Hematopoietic multipotent progenitor cell treated with erythropoietin and hydrocortisone succinate and interleukin-3 and kit ligand, for 15 days (in vitro differentiated cells): ENCODE measurements around the gene CBLIF.
"Not testable (repeated sequence)": the region's sequence is repeated elsewhere in the genome, so short reads cannot be mapped to it uniquely, and the experiment has no call there.

Experiments
- DNase-seq: peaks from one replicate; pipeline ENCODE4 v3.0.0-alpha.2; 2015; ENCODE audit warnings: low spot score

The CBLIF gene

DNA sequence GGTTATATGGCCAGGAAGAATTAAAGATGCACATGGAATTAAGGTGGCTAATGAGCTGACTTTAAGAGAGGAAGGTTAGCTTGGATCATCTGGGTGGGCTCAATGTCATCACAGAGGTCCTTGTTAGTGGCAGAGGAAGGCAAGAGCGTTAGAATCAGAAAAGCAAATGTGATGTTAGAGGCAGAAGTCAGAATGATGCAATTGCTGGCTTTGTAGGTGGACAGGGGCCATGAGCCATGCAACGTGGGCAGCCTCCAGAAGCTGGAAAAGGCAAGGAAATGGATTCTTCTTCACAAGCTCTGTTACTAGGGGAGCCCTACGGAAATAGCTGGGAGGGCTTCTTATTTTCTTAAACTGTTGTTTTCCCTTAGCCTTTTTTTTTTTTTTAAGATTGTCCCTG, 2.3 kb upstream of the CBLIF start:
- DNase-seq, result no peak

DNA sequence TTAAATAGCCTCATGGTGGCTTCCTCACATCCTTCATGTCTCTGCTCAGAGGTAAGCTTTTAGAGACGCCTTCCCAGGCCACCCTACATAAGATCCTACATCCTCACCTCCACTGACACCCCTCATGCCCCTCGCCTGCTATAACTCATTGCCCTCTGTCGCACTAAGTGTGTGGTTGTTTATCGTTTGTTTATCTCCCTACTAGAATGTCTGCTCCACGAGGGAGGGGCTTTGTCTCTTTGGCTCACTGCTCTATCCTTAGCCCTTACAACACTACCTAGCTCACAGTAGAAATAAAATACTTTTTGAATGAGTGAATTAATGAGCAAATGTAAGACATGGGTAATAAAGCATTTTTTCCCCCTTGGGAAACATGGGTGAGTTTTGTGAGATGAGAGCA, 1.3 kb upstream of the CBLIF start:
- DNase-seq, result no peak

DNA sequence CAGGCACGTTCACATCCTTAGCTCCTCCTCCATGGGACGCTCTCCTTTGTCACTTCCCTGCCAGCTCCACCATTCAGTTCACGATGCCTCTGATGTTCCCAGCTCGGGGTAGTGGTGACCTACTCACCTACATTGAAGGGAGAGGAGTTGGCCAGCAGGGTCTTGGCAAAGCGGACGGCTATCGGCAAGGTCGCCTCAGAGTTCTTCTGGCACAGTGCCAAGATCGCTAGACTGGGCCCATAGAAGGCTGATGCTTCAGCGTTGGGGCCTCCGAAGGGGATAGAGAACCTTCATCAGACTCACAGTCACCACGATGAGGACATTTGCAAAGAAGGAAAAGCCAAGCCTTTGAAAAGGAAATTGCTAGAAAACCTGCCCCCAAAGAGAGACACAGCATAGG, 3.0 kb downstream of the CBLIF start:
- no peak for DNase-seq

DNA sequence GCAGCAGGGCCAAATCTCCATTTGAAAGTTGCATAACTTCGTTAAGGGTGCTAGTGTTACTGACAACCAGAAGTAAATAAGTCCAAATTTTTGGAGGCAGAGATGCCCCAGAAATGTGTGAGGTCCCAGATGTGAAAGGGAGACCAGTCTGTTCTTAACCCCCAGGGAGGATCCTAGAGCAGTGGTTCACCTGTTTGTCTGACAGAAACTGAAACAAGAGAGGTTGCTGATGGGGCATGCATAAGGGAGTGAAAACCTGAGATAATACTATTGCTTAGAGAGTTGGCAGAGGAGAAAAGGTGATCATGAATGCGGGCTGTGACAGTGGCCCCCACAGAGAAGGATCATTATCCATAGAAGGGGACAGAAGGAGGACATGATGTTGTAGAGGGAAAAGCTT, 3.8 kb downstream of the CBLIF start:
- no peak for DNase-seq

DNA sequence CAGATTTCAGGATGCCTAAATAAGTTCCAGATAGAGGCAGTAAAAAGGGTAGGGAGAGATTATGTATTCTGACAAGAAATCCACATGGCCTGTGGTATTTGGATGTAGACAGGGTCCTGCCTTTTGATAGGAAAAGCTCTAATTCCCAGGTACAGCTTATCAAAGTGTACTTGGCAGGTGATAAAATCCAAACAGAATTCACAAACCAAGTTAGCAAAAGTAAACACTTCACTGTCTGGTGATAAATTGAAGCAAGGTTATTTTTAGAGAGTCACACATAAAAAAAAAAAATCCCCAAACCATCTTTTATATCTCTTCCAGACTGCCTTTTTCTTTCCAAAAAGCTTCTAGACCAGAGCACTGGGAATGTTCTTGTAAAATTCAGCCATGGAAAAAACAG, 5.7 kb downstream of the CBLIF start:
- no peak for DNase-seq

DNA sequence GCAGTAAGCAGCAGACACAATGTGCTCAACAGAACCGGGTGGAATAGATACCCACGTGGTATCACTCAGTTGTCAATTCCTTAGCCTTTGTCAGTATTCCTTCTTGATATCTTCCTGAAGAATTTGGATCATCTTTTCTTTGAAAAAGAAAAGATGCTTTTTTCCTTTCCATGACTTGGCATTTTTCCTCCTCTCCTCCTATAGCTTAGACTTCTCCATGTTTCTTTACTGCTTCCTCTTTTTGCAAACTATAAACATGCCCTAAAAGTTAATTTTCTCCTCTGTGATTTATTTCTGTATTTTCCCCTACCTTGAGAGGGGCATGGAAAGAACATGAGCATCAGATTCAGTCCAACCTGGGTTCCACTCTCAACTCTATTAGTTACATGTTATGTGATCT, 11.7 kb downstream of the CBLIF start:
- DNase-seq, result no peak

DNA sequence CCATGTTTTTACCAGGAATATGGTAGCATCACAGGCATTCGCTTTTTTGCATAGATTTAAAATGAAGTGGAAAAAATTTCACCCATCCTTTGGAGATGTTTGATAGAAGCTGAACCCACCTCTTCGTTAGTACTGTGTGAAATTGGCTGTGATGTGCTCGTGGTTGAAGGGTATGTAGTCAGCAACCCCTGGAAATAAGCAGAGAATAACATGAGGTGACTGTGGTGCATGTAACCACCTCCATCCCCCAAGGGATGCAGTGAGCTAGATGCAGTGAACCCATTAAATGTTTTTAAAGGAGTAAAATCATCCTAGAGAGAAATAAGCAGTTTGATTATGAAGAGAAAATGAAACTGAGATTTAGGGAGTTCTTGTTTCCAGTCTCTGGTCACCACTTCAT, 15.9 kb downstream of the CBLIF start:
- no peak for DNase-seq

DNA sequence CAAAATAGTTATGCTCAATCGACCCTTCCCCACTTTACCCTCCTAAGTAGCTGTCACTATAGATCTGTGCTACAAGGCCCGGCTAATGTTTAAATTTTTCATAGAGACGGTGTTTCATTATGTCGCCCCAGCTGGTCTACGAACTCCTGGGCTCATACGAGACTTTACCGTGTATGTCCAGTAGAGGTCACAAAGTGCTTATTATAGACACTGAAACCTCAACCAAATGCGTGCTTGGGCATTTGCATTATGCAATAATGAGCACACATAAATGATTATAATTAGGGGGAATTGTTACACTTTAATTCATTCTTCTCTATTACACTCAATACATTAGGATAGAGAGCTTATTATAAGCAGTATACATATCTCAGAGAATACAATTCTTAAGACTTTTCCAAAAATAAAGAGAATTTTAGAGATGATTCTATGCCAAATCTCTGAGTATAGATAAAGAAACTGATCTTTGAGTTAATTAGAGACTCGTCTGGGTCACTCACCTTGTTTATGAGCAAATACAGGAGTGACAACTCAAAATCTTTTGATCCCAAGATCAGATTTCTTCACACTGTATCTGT, 22.2 kb downstream of the CBLIF start:
- DNase-seq, result peak; percentile 23

DNA sequence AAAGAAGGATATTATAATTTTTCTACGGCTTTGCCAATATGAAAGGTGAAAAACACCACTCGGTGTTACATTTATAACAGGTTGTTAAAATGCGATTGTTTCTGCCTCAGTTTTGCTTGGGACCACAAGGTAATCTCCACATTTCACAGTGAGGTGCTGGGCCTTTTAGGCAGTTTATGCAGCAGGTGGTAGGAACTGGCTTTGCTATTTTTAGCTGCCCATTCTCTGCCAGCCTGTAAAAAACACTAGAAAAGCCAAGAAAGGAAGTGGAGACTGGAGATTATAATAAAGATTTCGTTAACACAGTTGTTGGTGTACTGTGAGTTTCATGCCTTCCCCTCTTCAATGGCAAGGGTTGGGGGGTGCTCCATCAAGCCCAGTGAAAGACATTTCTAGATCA, 26.7 kb downstream of the CBLIF start:
- no peak for DNase-seq

DNA sequence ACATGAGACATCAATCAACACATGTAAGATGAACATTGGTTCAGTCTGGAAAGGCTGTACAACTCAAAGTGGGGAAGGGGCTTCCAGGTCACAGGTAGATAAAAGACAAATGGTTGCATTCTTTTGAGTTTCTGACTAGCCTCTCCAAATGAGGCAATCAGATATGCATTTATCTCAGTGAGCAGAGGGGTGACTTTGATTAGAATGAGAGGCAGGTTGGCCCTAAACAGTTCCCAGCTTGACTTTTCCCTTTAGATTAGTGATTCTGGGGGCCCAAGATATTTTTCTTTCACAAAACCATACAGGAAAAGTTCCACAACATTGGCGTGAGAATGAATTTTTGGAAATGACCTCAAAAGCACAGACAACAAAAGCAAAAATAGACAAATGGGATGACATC, 28.9 kb downstream of the CBLIF start:
- DNase-seq, result not testable (repeated sequence)

DNA sequence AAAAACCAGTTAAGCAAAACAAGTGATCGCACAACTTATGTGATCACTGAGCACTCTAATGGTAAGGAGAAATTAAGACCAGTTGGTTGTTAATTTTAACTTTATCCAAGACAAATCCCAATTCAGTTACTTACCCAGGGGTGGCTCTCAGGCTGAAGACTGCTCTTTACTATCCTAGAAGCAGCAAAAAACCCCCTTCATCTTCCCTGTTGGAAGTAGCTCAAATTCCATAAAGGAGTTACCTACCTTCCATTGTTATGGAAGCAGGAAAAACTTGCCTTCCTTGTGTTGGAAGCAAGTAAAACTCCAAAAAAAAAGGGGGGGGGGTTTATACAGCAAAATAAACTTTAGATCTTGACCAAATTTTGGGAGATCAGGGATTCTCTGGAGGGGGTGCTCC, 29.5 kb downstream of the CBLIF start:
- no peak for DNase-seq

DNA sequence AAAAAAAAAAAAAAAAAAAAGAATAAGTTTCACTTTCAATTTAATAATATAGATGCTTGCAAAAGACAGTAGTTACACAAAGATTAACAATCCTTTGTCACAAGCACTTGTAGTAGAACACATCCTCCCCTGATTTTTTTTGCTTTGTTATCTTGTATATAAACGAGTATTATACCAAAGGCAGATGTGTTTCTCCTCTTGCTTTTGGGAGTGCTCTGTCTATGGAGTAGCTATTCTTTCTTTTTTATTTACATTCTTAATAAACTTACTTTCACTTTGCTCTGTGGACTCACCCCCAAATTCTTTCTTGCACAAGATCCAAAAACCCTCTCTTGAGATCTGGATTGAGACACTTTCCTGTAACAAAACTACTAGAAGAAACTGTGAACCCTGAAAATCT, 31.3 kb downstream of the CBLIF start:
- no peak for DNase-seq

DNA sequence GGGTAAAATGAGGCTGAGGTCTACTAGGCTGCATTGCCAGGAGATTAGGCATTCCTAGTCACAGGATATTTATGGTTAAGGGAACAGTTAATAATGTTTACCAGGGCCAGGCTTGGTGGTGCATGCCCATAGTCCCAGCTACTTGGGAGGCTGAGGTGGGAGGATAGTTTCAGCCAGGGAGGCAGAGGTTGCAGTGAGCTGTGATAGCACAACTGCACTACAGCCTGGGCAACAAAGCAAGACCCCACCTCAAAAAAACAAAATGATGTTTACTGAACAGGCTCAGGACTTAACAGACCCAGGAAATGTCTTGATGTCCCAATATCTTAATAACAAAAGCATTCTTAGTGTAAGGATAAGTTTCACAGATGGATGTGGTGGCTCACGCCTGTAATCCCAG, 31.9 kb downstream of the CBLIF start:
- DNase-seq, result no peak

DNA sequence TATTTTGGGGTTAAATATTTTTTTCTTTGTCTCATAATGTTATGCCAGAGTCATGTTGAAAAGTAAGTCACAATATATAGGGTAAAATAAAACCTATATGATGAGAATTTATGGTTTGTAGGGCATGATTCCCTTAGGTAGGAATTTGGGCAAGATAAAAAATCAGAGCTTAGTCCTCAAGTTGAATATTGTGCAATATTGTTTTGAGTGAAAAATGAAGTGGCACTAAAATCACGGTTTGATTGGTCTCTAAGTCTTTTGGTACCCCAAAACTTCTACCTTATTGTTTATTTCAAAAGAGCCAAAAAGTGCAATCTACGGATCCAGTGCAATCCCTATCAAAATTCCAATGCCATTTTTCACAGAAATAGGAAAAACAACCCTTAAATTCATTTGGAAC, 33.1 kb downstream of the CBLIF start:
- DNase-seq, result no peak

DNA sequence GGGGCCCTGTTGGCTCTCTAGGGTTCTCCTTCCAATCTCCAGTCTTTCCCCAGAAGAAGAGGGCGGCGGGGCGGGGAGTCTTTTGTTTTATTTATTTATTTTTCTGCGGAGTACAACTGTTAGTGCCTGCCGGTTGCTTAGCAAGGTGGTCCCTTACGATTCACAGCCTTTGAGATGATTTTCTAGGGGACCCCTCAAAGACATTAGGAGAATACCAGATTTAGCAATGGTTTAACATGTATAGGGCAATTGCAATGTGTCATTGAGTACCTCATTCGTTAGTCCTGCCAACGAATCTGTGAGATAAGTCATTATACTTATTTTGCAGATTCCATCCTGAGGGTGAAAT, 34.4 kb downstream of the CBLIF start:
- no peak for DNase-seq

DNA sequence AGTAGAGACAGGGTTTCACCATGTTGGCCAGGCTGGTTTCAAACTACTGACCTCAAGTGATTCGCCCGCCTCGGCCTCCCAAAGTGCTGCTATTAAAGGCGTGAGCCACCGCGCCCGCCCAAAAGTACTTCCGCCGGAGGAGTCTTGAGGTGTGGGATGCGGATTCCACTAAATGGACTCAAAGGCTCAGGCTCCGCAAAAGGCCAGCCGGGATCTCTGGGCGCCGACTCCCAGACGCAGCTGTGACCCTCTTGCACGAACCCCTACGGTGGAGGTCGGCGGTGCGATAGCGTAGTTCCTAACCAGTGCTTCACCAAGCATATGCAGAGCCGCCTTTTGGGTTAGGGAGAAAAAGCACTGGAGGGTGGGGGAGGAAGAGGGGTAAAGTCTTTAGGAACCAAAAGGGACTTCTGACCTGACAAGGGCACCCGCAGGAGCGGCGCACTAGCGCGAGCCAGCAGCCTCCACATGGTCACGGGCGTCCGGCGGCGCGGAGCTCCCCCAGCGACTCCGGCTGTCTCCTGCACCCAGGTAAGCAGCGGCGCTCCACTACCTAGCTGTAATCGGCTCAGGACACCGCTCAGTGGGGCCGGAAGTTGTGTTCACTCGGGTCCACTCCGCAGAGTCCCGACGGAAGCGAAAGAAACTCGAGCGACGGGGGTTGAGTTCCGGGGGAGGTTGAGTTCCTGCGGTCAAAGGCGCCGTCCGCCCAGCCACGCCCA, 34.9 kb downstream of the CBLIF start, which contains the start of gene MRPL16:
TSS of gene MRPL16 (minus strand) at position 590 of the 722 bp plus-strand sequence. CDS start at position 470, 120 bp downstream.
- peak; percentile 82 for DNase-seq

DNA sequence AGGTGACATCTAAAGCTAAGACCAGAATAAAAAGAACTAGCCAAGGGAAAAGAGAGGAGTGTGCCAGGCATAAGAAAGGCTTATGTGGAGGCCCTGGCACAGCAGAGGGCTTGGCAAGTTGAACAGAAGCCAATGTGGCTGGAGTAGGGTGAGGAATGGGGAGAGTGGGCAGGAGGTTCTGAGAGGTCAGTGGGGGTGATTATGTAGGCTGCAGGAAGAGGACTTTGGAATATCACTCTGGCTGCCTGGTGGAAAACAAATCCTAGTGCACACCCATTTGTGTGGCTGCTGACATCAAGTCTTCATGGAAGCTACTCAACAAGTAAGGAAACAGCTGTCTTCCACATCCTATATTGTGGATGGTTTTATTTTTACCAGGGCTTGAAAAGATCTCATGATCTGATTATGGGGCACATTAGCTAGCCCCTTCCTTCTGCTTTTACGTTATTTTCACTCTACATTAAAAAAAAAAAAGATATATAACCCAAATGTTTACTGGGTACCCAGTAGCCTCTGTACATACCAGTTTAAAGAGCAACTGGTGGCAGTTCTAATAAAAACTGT, 38.2 kb downstream of the CBLIF start:
- no peak for DNase-seq

DNA sequence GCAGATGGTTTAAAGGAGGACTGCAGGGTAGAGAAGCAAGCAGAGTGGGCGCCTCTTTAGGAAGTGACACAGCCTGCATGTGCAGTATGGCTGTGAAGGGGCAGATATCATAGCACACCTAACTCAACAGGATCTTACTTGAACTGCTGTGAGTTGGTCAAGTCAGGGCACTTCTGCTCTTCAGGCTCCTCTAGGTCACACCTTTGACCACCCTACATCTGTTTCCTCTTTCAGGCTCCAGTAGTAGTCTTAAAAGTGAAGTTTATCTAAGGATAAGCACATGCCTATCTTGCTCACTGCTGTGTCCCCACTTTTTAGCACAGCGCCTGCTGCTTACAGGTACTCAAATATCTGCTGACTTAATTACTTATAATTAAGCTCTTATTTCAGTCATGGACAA, 41.2 kb downstream of the CBLIF start:
- DNase-seq, result no peak

DNA sequence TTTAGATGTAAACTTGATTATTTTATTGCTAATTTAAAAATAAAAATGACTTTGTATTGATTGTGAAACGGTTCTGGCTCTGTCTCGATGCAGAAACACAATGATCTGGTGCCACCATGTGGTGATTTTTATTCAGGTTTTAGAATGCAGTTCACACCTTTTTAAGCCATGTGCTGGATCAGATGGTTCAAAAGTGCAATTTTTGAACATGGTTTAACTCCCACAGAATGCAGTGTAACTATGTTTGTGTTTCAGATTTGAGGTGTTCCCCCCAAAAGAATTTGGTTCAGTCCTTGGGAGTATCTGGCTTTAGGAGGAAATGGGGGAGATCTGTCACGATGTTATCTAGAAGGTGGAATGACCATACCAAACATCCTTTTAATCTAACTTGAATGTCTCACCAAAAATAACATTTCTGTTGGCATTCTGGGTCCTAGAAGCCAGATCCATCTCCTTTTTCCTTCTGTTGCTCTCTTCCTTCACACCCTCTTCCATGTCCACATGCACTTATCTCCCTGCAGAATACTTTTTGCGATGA, 42.6 kb downstream of the CBLIF start:
- DNase-seq, result peak; percentile 39

DNA sequence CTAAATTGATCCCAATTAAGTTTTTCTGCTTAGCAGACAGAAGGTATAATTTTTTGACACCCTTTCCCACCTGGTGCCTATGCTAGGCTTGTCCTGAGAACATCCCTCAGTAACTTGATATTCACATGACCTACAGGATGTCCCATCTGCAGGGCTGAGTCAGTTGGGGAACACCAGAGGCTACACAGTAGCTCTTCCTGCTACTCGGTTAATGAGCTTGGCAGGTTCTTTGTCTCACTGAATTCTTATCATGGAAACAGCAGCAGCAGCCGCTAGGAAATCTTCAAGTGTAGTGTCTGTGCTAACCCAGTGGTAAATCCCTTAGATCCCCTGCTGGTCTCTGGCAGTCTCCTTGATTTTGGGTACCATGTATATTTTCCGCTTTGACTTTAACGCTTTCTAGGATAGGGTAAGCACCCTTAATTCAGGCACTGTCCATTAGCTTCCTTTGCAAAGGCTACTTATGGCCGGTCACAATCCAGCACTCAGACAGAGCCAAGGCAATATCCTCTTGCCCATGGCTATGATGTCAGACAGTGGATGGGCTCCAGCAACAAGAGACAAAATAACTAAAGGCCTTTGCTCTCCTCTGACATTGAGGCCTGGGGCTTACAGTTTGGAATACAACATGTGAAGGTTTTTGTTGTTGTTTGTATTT, 43.2 kb downstream of the CBLIF start:
- no peak for DNase-seq

DNA sequence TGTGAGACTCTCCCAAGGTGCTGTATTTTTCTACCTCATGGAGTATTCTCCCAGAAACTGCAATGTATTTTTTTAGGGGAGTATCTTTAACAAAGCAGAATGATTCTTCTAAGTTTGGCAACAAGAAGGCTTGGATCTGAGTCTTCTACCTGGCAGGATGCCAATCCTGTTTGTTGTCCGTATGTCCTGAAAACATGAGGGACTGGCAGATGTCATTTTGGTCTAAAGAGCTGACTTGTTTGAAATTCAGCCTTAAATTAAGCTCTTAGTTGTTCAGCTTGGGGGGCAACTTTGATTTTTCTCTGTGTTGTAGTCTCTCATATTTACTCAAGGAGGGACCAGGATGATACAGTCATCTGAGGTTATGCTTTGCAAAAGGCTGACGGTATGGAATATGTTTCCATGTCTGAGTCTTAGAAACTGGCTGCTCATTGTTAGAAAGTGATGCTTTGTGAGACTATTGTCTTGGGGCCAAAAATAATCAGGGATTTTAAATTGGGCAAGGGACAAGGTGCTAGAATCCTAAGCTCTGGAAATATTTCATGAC, 44.1 kb downstream of the CBLIF start:
- no peak for DNase-seq

DNA sequence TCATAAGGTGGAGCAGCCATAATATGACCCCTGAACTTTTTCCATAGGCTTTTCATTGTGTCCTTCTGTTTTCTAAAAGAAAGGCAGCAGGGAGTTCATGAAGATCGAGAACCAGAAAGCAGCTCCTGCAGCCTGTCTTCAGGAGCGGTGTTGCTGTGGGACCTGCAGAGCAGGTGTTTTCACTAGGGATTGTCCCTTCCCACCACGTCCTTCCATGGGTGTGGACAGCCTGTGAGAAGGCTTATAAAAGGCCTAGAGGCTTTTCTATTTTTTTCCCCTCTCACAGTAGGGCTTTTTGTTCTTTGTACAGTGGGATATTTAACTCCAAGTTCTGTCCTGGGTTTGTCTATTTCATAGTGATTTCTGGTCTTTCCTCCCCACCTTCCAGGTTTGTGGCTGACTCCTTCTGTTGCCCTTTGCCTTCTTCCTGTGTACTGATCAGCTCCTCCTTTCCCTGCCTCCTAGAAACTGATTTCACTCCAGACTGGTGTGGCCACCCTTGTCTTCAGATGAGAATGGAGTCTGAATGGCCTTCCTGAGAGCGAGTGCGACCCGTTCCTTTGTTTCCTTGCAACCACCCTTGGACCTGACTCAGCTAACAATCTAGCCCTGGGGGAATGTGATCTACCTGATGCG, 44.8 kb downstream of the CBLIF start:
- no peak for DNase-seq
